Neural cell (in vitro differentiated cells): Measurements from ENCODE around the gene GDPD4.

ENCODE experiments used
- EP300 ChIP-seq: fragments of 450-650 bp; conservative IDR thresholded peaks from 2 replicates; pipeline ENCODE4 v1.6.1; 2014; ENCODE audit warnings: antibody characterized with exemption, mild to moderate bottlenecking, moderate library complexity; ENCODE audit not compliant: poor library complexity, severe bottlenecking
- EZH2 ChIP-seq: fragments of 200-600, 300-800 bp; shearing (Covaris generic), sonication (generic); IDR thresholded peaks from 2 replicates; pipeline ENCODE4 v1.6.1; 2014; ENCODE audit warnings: antibody characterized with exemption, low read length, borderline replicate concordance, mild to moderate bottlenecking; ENCODE audit not compliant: insufficient read depth, poor library complexity, severe bottlenecking
- POLR2AphosphoS5 ChIP-seq: IDR thresholded peaks from 2 replicates; pipeline ENCODE4 v1.6.1; 2012
- RAD21 ChIP-seq: fragments of 450-650 bp; conservative IDR thresholded peaks from 2 replicates; pipeline ENCODE4 v1.6.1; 2014; ENCODE audit warnings: antibody characterized with exemption, mild to moderate bottlenecking, moderate library complexity
- TF ChIP-seq, protein P1 (sequence below): fragments of 450-650 bp; IDR thresholded peaks from 2 replicates; pipeline ENCODE4 v1.5.1; 2014; ENCODE audit warnings: antibody characterized with exemption, mild to moderate bottlenecking, moderate library complexity; ENCODE audit not compliant: poor library complexity, severe bottlenecking
- TF ChIP-seq, protein P2 (sequence below): IDR thresholded peaks from 2 replicates; pipeline ENCODE4 v1.6.1; 2012; ENCODE audit warnings: borderline replicate concordance

DNA sequence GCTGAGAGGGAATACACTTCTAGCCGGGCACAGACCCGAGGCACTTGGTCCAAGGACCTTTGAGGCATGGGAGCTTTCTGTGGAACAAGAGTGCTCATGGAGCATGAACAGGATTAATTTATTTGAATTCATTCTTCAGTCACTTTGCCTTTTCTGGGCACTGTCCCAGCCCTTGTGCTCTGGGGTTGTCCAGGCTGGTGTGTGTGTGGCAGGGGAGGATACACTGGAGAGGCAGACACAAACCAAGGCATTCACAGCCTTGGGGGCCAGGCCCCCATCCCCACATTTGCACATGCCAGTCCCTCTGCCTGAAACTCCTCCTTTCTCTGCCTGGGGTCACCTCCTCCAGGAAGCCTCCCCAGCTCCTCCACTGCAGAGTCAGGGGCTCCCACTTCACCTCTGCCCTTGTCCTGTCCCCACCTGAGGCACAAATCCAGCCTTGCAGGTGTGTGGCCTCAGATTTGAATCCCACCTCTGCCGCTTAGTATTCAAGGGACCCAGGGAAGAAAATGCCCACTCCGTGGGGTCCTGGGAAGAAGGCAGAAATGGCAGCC is 118.0 kb downstream of the GDPD4 start:
- TF ChIP-seq, protein P1, sequence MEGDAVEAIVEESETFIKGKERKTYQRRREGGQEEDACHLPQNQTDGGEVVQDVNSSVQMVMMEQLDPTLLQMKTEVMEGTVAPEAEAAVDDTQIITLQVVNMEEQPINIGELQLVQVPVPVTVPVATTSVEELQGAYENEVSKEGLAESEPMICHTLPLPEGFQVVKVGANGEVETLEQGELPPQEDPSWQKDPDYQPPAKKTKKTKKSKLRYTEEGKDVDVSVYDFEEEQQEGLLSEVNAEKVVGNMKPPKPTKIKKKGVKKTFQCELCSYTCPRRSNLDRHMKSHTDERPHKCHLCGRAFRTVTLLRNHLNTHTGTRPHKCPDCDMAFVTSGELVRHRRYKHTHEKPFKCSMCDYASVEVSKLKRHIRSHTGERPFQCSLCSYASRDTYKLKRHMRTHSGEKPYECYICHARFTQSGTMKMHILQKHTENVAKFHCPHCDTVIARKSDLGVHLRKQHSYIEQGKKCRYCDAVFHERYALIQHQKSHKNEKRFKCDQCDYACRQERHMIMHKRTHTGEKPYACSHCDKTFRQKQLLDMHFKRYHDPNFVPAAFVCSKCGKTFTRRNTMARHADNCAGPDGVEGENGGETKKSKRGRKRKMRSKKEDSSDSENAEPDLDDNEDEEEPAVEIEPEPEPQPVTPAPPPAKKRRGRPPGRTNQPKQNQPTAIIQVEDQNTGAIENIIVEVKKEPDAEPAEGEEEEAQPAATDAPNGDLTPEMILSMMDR, result no peak
- TF ChIP-seq, protein P2, sequence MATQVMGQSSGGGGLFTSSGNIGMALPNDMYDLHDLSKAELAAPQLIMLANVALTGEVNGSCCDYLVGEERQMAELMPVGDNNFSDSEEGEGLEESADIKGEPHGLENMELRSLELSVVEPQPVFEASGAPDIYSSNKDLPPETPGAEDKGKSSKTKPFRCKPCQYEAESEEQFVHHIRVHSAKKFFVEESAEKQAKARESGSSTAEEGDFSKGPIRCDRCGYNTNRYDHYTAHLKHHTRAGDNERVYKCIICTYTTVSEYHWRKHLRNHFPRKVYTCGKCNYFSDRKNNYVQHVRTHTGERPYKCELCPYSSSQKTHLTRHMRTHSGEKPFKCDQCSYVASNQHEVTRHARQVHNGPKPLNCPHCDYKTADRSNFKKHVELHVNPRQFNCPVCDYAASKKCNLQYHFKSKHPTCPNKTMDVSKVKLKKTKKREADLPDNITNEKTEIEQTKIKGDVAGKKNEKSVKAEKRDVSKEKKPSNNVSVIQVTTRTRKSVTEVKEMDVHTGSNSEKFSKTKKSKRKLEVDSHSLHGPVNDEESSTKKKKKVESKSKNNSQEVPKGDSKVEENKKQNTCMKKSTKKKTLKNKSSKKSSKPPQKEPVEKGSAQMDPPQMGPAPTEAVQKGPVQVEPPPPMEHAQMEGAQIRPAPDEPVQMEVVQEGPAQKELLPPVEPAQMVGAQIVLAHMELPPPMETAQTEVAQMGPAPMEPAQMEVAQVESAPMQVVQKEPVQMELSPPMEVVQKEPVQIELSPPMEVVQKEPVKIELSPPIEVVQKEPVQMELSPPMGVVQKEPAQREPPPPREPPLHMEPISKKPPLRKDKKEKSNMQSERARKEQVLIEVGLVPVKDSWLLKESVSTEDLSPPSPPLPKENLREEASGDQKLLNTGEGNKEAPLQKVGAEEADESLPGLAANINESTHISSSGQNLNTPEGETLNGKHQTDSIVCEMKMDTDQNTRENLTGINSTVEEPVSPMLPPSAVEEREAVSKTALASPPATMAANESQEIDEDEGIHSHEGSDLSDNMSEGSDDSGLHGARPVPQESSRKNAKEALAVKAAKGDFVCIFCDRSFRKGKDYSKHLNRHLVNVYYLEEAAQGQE, result no peak
- no peak for TF ChIP-seq EP300
- TF ChIP-seq EZH2, result no peak
- TF ChIP-seq POLR2AphosphoS5, result no peak
- no peak for TF ChIP-seq RAD21
